ENCODE results near the gene PDZD2.
"Not testable (repeated sequence)": the region's sequence is repeated elsewhere in the genome, so short reads cannot be mapped to it uniquely, and the experiment has no call there.

PDZD2 gene

DNA sequence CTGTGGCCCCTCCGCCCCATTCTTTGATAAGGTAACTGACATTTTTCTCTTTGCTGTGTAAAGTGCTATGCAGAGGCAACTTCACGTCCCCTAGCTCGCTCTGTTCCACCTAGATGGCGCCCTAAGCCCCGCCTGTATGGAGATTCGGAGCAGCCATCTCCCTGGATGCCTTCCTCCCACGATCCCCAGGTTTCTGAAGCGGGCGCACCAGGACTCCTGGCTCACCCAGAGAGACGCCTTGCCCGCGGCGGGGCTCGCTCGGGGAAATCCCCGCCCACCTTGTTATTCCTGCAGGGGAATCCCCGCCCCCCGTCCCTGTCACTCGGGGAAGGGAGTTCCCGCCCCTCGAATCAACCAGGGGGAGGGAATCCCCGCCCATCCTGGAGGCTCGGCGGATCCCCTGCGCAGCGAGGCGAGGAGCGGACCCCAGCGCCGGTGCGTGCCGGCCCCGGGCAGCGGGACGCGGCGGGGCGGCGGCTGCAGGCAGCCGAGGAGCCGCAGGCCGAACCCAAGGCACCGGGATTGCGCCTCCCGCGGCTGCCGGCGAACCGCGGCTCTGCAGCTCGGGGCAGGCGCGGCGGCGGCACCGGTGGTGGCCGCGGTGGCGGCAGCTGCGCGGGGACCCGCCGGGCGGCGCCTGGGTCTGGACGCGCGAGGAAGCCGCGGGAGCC lies at the start of gene PDZD2:
Gene PDZD2 (plus strand): TSS at position 384 of the 671 bp plus-strand sequence.
- DNase-seq (ENCODE audit: low spot score): peak; percentile 19

- DNase-seq (ENCODE audit: low spot score): no peak
Observed at GRCh38 chr5:31593665-31594064, 45.3 kb upstream of the PDZD2 start.

GRCh38 chr5:31596354-31596753 lies 42.6 kb upstream of the PDZD2 start:
- no peak for DNase-seq (ENCODE audit: low spot score)

- DNase-seq (ENCODE audit: low spot score): no peak
Observed at GRCh38 chr5:31598640-31599611, 40.0 kb upstream of the PDZD2 start.

DNA sequence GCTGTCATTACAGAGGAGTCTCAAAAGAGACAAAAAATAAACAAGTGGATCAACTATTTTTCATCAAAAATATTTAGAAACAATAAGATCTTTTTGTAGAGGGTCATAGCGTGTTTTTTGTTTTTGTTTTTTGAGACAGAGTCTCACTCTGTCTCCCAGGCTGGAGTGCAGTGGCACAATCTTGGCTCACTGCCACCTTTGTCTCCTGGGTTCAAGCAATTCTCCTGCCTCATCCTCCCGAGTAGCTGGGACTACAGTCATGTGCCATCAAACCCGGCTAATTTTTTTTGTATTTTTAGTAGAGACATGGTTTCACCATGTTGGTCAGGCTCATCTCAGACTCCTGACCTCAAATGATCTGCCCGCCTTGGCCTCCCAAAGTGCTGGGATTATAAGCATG lies 36.6 kb upstream of the PDZD2 start:
- not testable (repeated sequence) for DNase-seq (ENCODE audit: low spot score)

- no peak for DNase-seq (ENCODE audit: low spot score)
Observed at GRCh38 chr5:31604240-31604639, 34.7 kb upstream of the PDZD2 start.

- no peak for DNase-seq (ENCODE audit: low spot score)
Observed at GRCh38 chr5:31604644-31605043, 34.3 kb upstream of the PDZD2 start.

DNA sequence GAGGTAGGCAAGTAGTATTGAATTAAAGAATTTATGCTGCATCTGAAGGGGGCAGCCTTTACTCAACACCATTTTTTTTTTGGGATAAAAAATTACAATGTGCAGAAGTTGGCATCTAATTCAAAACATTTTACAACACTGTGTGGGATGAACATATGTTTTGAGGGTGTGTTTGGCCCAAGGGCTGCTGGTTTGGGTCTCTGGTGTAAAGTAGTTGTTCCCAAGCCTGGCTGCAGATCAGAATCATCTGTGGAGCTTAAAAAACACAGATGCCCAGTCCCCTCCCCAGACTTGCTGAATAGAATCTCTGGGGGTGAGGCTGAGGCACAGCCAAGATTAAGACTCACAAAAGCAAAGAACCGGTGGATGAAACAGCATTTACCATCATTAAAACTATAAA lies 33.0 kb upstream of the PDZD2 start:
- DNase-seq (ENCODE audit: low spot score): no peak

- DNase-seq (ENCODE audit: low spot score): no peak
Observed at GRCh38 chr5:31607546-31607945, 31.4 kb upstream of the PDZD2 start.

DNA sequence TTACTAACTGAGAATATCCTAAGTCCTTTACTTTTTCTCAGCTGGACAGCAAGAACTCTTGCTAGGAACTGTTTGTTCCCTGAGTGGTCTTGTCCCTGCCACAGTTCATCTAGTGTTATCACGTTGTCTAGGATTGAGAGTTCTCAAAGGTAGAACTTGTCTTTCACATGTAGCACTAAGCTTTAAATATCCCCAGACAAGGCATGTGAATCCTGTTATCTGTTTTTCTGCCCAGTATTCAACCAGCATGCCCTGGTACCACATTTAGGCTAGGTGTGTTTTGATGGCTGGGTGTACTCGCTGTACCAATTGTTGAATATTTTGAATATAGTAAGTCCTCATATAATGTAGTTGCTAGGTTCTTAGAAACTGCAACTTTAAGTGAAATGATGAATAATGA lies 27.9 kb upstream of the PDZD2 start:
- no peak for DNase-seq (ENCODE audit: low spot score)

DNA sequence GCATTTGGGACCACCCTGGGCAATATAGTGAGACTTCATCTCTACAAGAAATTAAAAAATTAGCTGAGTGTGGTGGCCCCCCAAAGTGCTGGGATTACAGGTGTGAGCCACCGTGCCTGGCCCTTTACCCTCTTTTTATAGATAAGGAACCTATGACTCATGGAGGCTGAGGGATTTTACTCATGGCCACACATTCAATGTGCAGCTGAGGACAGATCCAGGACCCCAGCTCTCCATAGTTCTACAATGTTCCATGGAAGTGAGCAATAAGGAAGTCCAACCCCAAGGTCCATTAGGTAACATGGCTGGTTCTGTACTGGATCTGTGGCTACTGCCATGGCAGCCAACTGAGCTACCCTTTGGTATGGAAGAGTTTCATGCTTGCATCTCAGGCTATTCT lies 25.3 kb upstream of the PDZD2 start:
- DNase-seq (ENCODE audit: low spot score): no peak

- DNase-seq (ENCODE audit: low spot score): peak; percentile 20
Observed at GRCh38 chr5:31614151-31615020, 24.5 kb upstream of the PDZD2 start.

- DNase-seq (ENCODE audit: low spot score): no peak
Observed at GRCh38 chr5:31617867-31618266, 21.1 kb upstream of the PDZD2 start.

GRCh38 chr5:31620026-31620425 lies 18.9 kb upstream of the PDZD2 start:
- DNase-seq (ENCODE audit: low spot score): no peak

GRCh38 chr5:31623249-31623648 lies 15.7 kb upstream of the PDZD2 start:
- DNase-seq (ENCODE audit: low spot score): no peak

- no peak for DNase-seq (ENCODE audit: low spot score)
Observed at GRCh38 chr5:31625394-31625793, 13.5 kb upstream of the PDZD2 start.

DNA sequence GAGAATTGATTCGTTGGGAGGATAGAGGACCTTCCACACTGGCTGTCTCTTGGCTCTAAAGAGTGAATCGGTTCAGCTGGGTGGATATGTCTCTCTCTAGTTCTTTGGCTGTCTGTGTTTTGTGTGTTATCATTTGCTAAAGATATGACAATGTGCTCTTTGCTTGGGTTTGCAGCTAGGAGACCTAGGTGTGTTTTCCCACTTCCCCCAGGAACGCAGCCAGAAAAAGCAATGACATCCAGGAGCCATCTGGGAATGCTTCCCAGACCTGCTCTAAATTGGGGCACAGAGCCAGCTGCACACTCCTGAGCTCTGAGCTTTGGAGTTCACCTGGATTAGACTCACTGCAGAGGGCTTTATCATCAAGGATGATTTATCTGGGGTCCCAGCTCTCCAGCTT lies 12.8 kb upstream of the PDZD2 start:
- no peak for DNase-seq (ENCODE audit: low spot score)

GRCh38 chr5:31626604-31627234 lies 12.2 kb upstream of the PDZD2 start:
- no peak for DNase-seq (ENCODE audit: low spot score)

DNA sequence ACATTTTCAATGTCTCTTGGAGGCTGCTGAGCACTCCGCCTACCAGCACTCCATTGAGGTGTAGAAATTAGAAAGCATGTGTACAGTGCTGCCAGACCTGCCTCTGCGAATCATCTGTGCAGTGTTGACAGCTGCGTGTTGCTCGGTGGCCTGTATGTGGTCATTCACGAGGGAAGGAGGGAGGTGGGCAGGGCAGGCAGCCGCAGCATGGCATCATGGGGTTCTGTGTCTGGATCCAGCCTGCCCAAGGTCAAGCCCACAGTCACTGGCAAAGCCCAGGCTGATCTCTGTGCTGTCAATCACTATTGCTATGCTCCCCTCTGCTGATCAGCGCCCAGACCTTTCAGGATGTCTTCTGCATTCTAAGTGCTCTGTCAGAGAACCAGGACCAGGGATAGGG lies 8.0 kb upstream of the PDZD2 start:
- DNase-seq (ENCODE audit: low spot score): no peak

DNA sequence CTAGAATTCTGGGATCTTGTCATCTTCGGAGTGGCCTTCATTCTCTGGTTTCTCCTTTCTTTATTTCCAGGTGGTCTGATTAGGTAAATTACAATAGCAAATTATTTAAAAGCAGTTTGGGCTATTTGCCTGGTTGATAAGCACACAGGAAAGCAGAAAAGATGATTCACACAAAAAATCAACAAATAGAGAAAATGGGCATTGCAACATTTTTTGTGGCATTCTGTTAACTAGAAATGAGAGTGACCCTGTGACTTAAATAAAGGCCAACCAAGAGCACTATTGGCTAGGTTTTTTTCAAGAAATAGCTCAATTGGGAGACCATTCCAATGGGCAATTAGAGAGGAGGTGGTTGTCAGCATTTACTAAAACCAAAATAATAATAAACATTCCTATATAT lies 6.5 kb upstream of the PDZD2 start:
- no peak for DNase-seq (ENCODE audit: low spot score)

DNA sequence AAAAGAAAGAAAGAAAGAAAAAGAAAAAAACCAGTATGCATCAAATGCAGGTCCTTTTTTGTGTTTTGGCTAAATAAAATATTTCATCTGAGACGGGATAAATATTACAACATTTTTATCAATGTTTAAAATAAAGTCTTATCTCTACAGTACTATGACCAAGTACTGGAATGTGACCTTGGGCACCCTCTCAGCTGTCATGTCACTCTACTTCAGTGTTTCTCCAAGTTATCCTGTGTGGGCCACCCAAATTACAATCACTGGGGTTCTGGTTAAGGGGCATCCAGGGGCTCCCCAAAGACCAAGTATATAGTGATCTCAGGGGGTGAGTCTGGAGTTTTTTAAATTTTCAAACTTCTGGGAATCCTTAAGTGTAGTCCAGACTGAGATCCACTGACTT lies 3.5 kb upstream of the PDZD2 start:
- no peak for DNase-seq (ENCODE audit: low spot score)

GRCh38 chr5:31637851-31638250 lies 1.1 kb upstream of the PDZD2 start:
- DNase-seq (ENCODE audit: low spot score): no peak
